Measurements from ENCODE around the gene EXOC6B. TPM values are rescaled to one million over a fixed set of nuclear protein-coding genes. Genes with fewer than 3 reads are reported as not detected.

Gene EXOC6B
- total RNA-seq, 4 donors from 2014 or later = 21.0 to 57.7 (median 36.1) TPM

- H3K4me1 ChIP-seq = peaks cover 0 to 12% (median 8%) of the 10 kb centered on the region in 3 donors
- no peak for DNase-seq
- H3K9me3 ChIP-seq = no peaks in the 10 kb centered on the region
- 28 to 43% methylated on average over 1 of the region's 1 CpG for WGBS, 2 donors
- H3K36me3 ChIP-seq = no peaks in the 10 kb centered on the region
- intact Hi-C loops (cut with DNase I) = no loop called here
- no peaks in the 10 kb centered on the region for H3K27me3 ChIP-seq
- no peak for TF ChIP-seq POLR2A (IDR thresholded peaks at IDR 0.05)
- TF ChIP-seq CTCF (IDR thresholded peaks at IDR 0.05) = peak in 5 of 6 experiments; percentile 39 to 64 (median 57)
- no peak overlapping the region for H3K27ac ChIP-seq
- no peak overlapping the region for H3K4me3 ChIP-seq
These were observed 246.1 kb downstream of the EXOC6B start for GRCh38 chr2:72579591-72580180.

GRCh38 chr2:72576861-72577260 lies 249.0 kb downstream of the EXOC6B start:
- Histone ChIP-seq H3K36me3 (no peaks in the 10 kb centered on the region), H3K4me3 (no peak overlapping the region), H3K4me1 (peaks cover 0 to 8% (median 4%) of the 10 kb centered on the region in 3 donors), H3K27me3 (no peaks in the 10 kb centered on the region), H3K9me3 (no peaks in the 10 kb centered on the region), H3K27ac (no peak overlapping the region)
- no peak for DNase-seq
- intact Hi-C loops (cut with DNase I) = no loop called here
- TF ChIP-seq POLR2A (IDR thresholded peaks at IDR 0.05) (no peak), CTCF (IDR thresholded peaks at IDR 0.05) (no peak)

GRCh38 chr2:72576459-72576858 lies 249.4 kb downstream of the EXOC6B start:
- H3K4me1 ChIP-seq = peaks cover 0 to 8% (median 4%) of the 10 kb centered on the region in 3 donors
- intact Hi-C loops (cut with DNase I) = no loop called here
- no peaks in the 10 kb centered on the region for H3K9me3 ChIP-seq
- H3K27ac ChIP-seq = no peak overlapping the region
- no peak for DNase-seq
- no peaks in the 10 kb centered on the region for H3K36me3 ChIP-seq
- TF ChIP-seq CTCF (IDR thresholded peaks at IDR 0.05) (no peak), POLR2A (IDR thresholded peaks at IDR 0.05) (no peak)
- H3K27me3 ChIP-seq = no peaks in the 10 kb centered on the region
- WGBS, 2 donors = 73 to 75% methylated on average over 2 of the region's 2 CpGs
- H3K4me3 ChIP-seq = no peak overlapping the region

GRCh38 chr2:72574886-72575285 lies 250.9 kb downstream of the EXOC6B start:
- H3K4me1 ChIP-seq = peaks cover 0 to 8% (median 4%) of the 10 kb centered on the region in 3 donors
- H3K36me3 ChIP-seq = no peaks in the 10 kb centered on the region
- TF ChIP-seq POLR2A (IDR thresholded peaks at IDR 0.05) (no peak), CTCF (IDR thresholded peaks at IDR 0.05) (no peak)
- H3K27ac ChIP-seq = no peak overlapping the region
- no peaks in the 10 kb centered on the region for H3K9me3 ChIP-seq
- intact Hi-C loops (cut with DNase I) = no loop called here
- no peak overlapping the region for H3K4me3 ChIP-seq
- 81 to 86% methylated on average over 3 of the region's 3 CpGs for WGBS, 2 donors
- no peak for DNase-seq
- no peaks in the 10 kb centered on the region for H3K27me3 ChIP-seq

GRCh38 chr2:72573232-72573631 lies 252.6 kb downstream of the EXOC6B start:
- Histone ChIP-seq H3K27ac (no peak overlapping the region), H3K4me3 (no peak overlapping the region), H3K9me3 (no peaks in the 10 kb centered on the region), H3K36me3 (no peaks in the 10 kb centered on the region), H3K27me3 (no peaks in the 10 kb centered on the region), H3K4me1 (peaks cover 0 to 8% (median 4%) of the 10 kb centered on the region in 3 donors)
- intact Hi-C loops (cut with DNase I) = no loop called here
- TF ChIP-seq POLR2A (IDR thresholded peaks at IDR 0.05) (no peak), CTCF (IDR thresholded peaks at IDR 0.05) (no peak)
- WGBS, 2 donors = 100% methylated on average over 1 of the region's 1 CpG
- DNase-seq = no peak

Data from esophagus squamous epithelium (tissue), 5 donors.